ENCODE measurements around the gene EXOG. TPM values are rescaled to one million over a fixed set of nuclear protein-coding genes. Genes with fewer than 3 reads are reported as not detected.
A peak's percentile ranks its signal among the peaks of the same experiment; 100 is the strongest.

EXOG gene
- total RNA-seq, 3 donors from 2014 or later = 7.1 to 13.0 (median 8.7) TPM

- no peaks in the 10 kb centered on the region for H3K4me1 ChIP-seq (ENCODE audit: low read depth)
- ATAC-seq = no peak
- no peak overlapping the region for H3K4me3 ChIP-seq
- H3K36me3 ChIP-seq (ENCODE audit: low read depth) = no peaks in the 10 kb centered on the region
- no peak for DNase-seq
- TF ChIP-seq, protein P1, sequence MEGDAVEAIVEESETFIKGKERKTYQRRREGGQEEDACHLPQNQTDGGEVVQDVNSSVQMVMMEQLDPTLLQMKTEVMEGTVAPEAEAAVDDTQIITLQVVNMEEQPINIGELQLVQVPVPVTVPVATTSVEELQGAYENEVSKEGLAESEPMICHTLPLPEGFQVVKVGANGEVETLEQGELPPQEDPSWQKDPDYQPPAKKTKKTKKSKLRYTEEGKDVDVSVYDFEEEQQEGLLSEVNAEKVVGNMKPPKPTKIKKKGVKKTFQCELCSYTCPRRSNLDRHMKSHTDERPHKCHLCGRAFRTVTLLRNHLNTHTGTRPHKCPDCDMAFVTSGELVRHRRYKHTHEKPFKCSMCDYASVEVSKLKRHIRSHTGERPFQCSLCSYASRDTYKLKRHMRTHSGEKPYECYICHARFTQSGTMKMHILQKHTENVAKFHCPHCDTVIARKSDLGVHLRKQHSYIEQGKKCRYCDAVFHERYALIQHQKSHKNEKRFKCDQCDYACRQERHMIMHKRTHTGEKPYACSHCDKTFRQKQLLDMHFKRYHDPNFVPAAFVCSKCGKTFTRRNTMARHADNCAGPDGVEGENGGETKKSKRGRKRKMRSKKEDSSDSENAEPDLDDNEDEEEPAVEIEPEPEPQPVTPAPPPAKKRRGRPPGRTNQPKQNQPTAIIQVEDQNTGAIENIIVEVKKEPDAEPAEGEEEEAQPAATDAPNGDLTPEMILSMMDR (IDR thresholded peaks at IDR 0.05) = no peak
- no peaks in the 10 kb centered on the region for H3K9me3 ChIP-seq
- intact Hi-C loops (cut with DNase I, micrococcal nuclease) = no loop called here
These were observed 15.4 kb downstream of the EXOG start for GRCh38 chr3:38511546-38511945.

- ATAC-seq (no peak), DNase-seq (no peak)
- no peaks in the 10 kb centered on the region for H3K9me3 ChIP-seq
- intact Hi-C loops (cut with DNase I, micrococcal nuclease) = no loop called here
- TF ChIP-seq, protein P1 (IDR thresholded peaks at IDR 0.05) = no peak
- H3K36me3 ChIP-seq (ENCODE audit: low read depth) = no peaks in the 10 kb centered on the region
- H3K4me3 ChIP-seq = no peak overlapping the region
- H3K4me1 ChIP-seq (ENCODE audit: low read depth) = no peaks in the 10 kb centered on the region
These were observed 19.2 kb downstream of the EXOG start for GRCh38 chr3:38515367-38515766.

GRCh38 chr3:38516669-38517068, 20.5 kb downstream of the EXOG start:
- intact Hi-C loops (cut with DNase I, micrococcal nuclease) = no loop called here
- Histone ChIP-seq H3K36me3 (ENCODE audit: low read depth) (no peaks in the 10 kb centered on the region), H3K4me3 (no peak overlapping the region), H3K4me1 (ENCODE audit: low read depth) (no peaks in the 10 kb centered on the region), H3K9me3 (no peaks in the 10 kb centered on the region)
- DNase-seq (no peak), ATAC-seq (no peak)
- TF ChIP-seq, protein P1 (IDR thresholded peaks at IDR 0.05) = no peak

- DNase-seq (no peak), ATAC-seq (no peak)
- Histone ChIP-seq H3K4me1 (ENCODE audit: low read depth) (no peaks in the 10 kb centered on the region), H3K36me3 (ENCODE audit: low read depth) (no peaks in the 10 kb centered on the region), H3K4me3 (no peak overlapping the region), H3K9me3 (no peaks in the 10 kb centered on the region)
- TF ChIP-seq, protein P1 (IDR thresholded peaks at IDR 0.05) = no peak
- intact Hi-C loops (cut with DNase I, micrococcal nuclease) = no loop called here
These were observed 22.9 kb downstream of the EXOG start for GRCh38 chr3:38519000-38519399.

DNA sequence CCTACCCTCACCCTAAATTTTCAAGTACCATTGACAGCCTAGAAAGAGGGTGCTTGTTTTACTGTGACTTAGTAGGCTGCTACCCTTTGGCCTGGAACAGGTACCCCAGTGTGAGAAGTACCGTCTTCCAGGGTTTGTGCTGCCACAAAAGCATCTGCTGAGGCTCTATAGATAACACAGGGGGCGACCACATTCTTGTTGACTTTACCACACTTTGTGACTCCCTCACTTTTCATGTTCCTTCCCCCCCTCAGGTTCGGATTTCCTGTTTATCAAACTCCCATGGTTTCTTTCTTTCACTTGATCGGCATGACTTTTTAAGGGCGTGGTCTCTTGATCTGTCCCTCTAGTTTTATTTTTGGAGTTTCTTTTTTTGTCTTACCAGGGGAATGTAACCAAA, 23.5 kb downstream of the EXOG start:
- H3K4me3 ChIP-seq = no peak overlapping the region
- no peaks in the 10 kb centered on the region for H3K36me3 ChIP-seq (ENCODE audit: low read depth)
- peak; percentile 36 for ATAC-seq
- no peaks in the 10 kb centered on the region for H3K9me3 ChIP-seq
- intact Hi-C loops (cut with DNase I, micrococcal nuclease) = loop anchor here (5.0 to 10.0 kb wide), 2 partner anchors 133 to 135 kb away; no protein-coding TSS in a partner anchor
- DNase-seq = no peak
- H3K4me1 ChIP-seq (ENCODE audit: low read depth) = no peaks in the 10 kb centered on the region
- TF ChIP-seq, protein P1 (IDR thresholded peaks at IDR 0.05) = no peak

Data from mucosa of descending colon (tissue), 3 donors.